ENCODE results near the gene OR4F15. TPM values are rescaled to one million over a fixed set of nuclear protein-coding genes. Genes with fewer than 3 reads are reported as not detected.

Gene OR4F15
- total RNA-seq, 1 donor from 2014 or later, result not detected

Other genes starting within 250 kb of the OR4F15 start
- gene TM2D3, start 159.8 kb upstream of the OR4F15 start, total RNA-seq, result 48.7 TPM
- 35.0 TPM for gene TARS3, start 87.7 kb upstream of the OR4F15 start, total RNA-seq
- not detected for gene OR4F6, start 8.7 kb upstream of the OR4F15 start, total RNA-seq

Measured in left ventricle myocardium superior (tissue), 1 donor.